Mesendoderm (in vitro differentiated cells): ENCODE measurements around the gene PSD2.
A peak's percentile ranks its signal among the peaks of the same experiment; 100 is the strongest.

Source experiments
- DNase-seq: peaks from one replicate; pipeline ENCODE4 v3.0.0; 2013
- H2AK5ac ChIP-seq: 2 replicates; pipeline ENCODE4 v1.6.1; 2013; ENCODE audit warnings: low read length, inconsistent platforms
- H2BK120ac ChIP-seq: 2 replicates; pipeline ENCODE4 v1.6.1; 2013; ENCODE audit warnings: low read depth, mild to moderate bottlenecking, low read length, moderate library complexity, mixed read lengths
- H2BK15ac ChIP-seq: replicated peaks from 2 replicates; pipeline ENCODE4 v1.6.1; 2013; ENCODE audit warnings: low read depth, mild to moderate bottlenecking, moderate library complexity
- H2BK5ac ChIP-seq: 2 replicates; pipeline ENCODE4 v1.6.1; 2013; ENCODE audit warnings: low read length, inconsistent platforms
- H3K18ac ChIP-seq: 2 replicates; pipeline ENCODE4 v1.6.1; 2013; ENCODE audit warnings: mild to moderate bottlenecking, low read length, mixed read lengths
- H3K23ac ChIP-seq: one replicate; pipeline ENCODE4 v1.6.1; 2013; ENCODE audit warnings: low read length
- H3K27ac ChIP-seq: 2 replicates; pipeline ENCODE4 v1.5.1; 2013; ENCODE audit warnings: low read depth, mild to moderate bottlenecking, inconsistent platforms, low read length, moderate library complexity
- H3K27me3 ChIP-seq: 2 replicates; pipeline ENCODE4 v1.6.1; 2013; ENCODE audit warnings: low read length, control low read depth, mild to moderate bottlenecking, inconsistent platforms; ENCODE audit not compliant: insufficient read depth, poor library complexity
- H3K36me3 ChIP-seq: 2 replicates; pipeline ENCODE4 v1.6.1; 2013; ENCODE audit warnings: low read length, inconsistent platforms; ENCODE audit not compliant: control insufficient read depth, insufficient read depth
- H3K4ac ChIP-seq: one replicate; pipeline ENCODE4 v1.6.1; 2013; ENCODE audit warnings: low read depth, mild to moderate bottlenecking, low read length, moderate library complexity
- H3K4me1 ChIP-seq: 2 replicates; pipeline ENCODE4 v1.6.1; 2013; ENCODE audit warnings: low read depth, low read length, inconsistent platforms; ENCODE audit not compliant: control insufficient read depth
- H3K4me2 ChIP-seq: 2 replicates; pipeline ENCODE4 v1.6.1; 2013; ENCODE audit warnings: low read length
- H3K4me3 ChIP-seq: 2 replicates; pipeline ENCODE4 v1.5.1; 2013; ENCODE audit warnings: mild to moderate bottlenecking, low read length
- H3K56ac ChIP-seq: one replicate; pipeline ENCODE4 v1.6.1; 2013; ENCODE audit warnings: low read length
- H3K79me1 ChIP-seq: 2 replicates; pipeline ENCODE4 v1.6.1; 2013; ENCODE audit warnings: low read length, inconsistent platforms
- H3K79me2 ChIP-seq: 2 replicates; pipeline ENCODE4 v1.6.1; 2013; ENCODE audit warnings: mild to moderate bottlenecking, low read length; ENCODE audit not compliant: control insufficient read depth, insufficient read depth
- H3K9ac ChIP-seq: 2 replicates; pipeline ENCODE4 v1.6.1; 2013; ENCODE audit warnings: low read length, inconsistent platforms
- H4K5ac ChIP-seq: one replicate; pipeline ENCODE4 v1.6.1; 2013; ENCODE audit warnings: low read length
- H4K8ac ChIP-seq: one replicate; pipeline ENCODE4 v1.6.1; 2013; ENCODE audit warnings: low read depth, mild to moderate bottlenecking, control low read depth, low read length, moderate library complexity
- WGBS: extraction: QIAGEN DNeasy Blood & Tissue Kit; methylation state at CpG from one replicate; pipeline ENCODE4 v1.1.7; 2013; ENCODE audit warnings: low lambda C conversion rate, missing lambda C conversion rate; ENCODE audit not compliant: insufficient coverage; ENCODE audit errors: extremely low coverage; 5-methylcytosine and 5-hydroxymethylcytosine counted together

Gene PSD2

GRCh38 chr5:139784488-139784887 lies 11.1 kb upstream of the PSD2 start:
- Histone ChIP-seq H3K9ac (no peak overlapping the region), H4K5ac (no peak overlapping the region), H4K8ac (no peak overlapping the region), H3K36me3 (no peaks in the 10 kb centered on the region), H3K27me3 (peaks cover 2% of the 10 kb centered on the region), H3K23ac (no peak overlapping the region), H3K79me1 (no peaks in the 10 kb centered on the region), H2AK5ac (no peak overlapping the region), H2BK5ac (no peak overlapping the region), H3K18ac (no peak overlapping the region), H3K56ac (no peak overlapping the region), H3K4me2 (no peak overlapping the region), H2BK15ac (no peak overlapping the region), H3K27ac (no peak overlapping the region), H3K4me1 (no peaks in the 10 kb centered on the region), H3K4me3 (no peak overlapping the region), H2BK120ac (no peak overlapping the region), H3K4ac (no peak overlapping the region), H3K79me2 (no peaks in the 10 kb centered on the region)
- WGBS = no CpG with 5 or more reads among the region's 3 CpGs
- DNase-seq = no peak

GRCh38 chr5:139787257-139787567 lies 8.4 kb upstream of the PSD2 start:
- H3K36me3 ChIP-seq = no peaks in the 10 kb centered on the region
- no peaks in the 10 kb centered on the region for H3K79me2 ChIP-seq
- no peak overlapping the region for H3K9ac ChIP-seq
- no peak overlapping the region for H3K4me3 ChIP-seq
- no peak overlapping the region for H4K5ac ChIP-seq
- no peak overlapping the region for H2BK5ac ChIP-seq
- H3K23ac ChIP-seq = no peak overlapping the region
- no peaks in the 10 kb centered on the region for H3K79me1 ChIP-seq
- no peaks in the 10 kb centered on the region for H3K4me1 ChIP-seq
- DNase-seq = no peak
- WGBS = no CpG with 5 or more reads among the region's 5 CpGs
- H3K27ac ChIP-seq = no peak overlapping the region
- no peak overlapping the region for H2BK15ac ChIP-seq
- H4K8ac ChIP-seq = no peak overlapping the region
- H3K56ac ChIP-seq = no peak overlapping the region
- no peak overlapping the region for H2BK120ac ChIP-seq
- H3K4ac ChIP-seq = no peak overlapping the region
- H3K4me2 ChIP-seq = no peak overlapping the region
- H3K27me3 ChIP-seq = peaks cover 2% of the 10 kb centered on the region
- no peak overlapping the region for H3K18ac ChIP-seq
- no peak overlapping the region for H2AK5ac ChIP-seq

GRCh38 chr5:139787568-139788293 lies 7.9 kb upstream of the PSD2 start:
- Histone ChIP-seq H3K4ac (no peak overlapping the region), H2BK120ac (no peak overlapping the region), H3K27me3 (peaks cover 2% of the 10 kb centered on the region), H2BK5ac (no peak overlapping the region), H4K8ac (no peak overlapping the region), H3K4me1 (no peaks in the 10 kb centered on the region), H3K18ac (peak overlapping the region; percentile 9), H3K4me3 (peak overlapping the region; percentile 67), H3K56ac (peak overlapping the region; percentile 89), H3K79me2 (no peaks in the 10 kb centered on the region), H3K23ac (no peak overlapping the region), H3K9ac (peak overlapping the region; percentile 79), H3K79me1 (no peaks in the 10 kb centered on the region), H3K36me3 (no peaks in the 10 kb centered on the region), H2BK15ac (no peak overlapping the region), H4K5ac (no peak overlapping the region), H3K4me2 (peak overlapping the region; percentile 100), H3K27ac (no peak overlapping the region), H2AK5ac (no peak overlapping the region)
- WGBS = no CpG with 5 or more reads among the region's 57 CpGs
- peak; percentile 85 for DNase-seq

GRCh38 chr5:139788294-139788910 lies 7.2 kb upstream of the PSD2 start:
- Histone ChIP-seq H3K56ac (peak overlapping the region; percentile 79), H3K79me1 (no peaks in the 10 kb centered on the region), H3K4me2 (peak overlapping the region; percentile 46), H3K23ac (peak overlapping the region; percentile 45), H3K18ac (no peak overlapping the region), H3K27me3 (peaks cover 5% of the 10 kb centered on the region), H3K4me1 (no peaks in the 10 kb centered on the region), H2BK15ac (no peak overlapping the region), H2BK120ac (no peak overlapping the region), H2BK5ac (no peak overlapping the region), H3K9ac (peak overlapping the region; percentile 44), H4K5ac (no peak overlapping the region), H2AK5ac (no peak overlapping the region), H3K27ac (no peak overlapping the region), H3K36me3 (no peaks in the 10 kb centered on the region), H3K79me2 (no peaks in the 10 kb centered on the region), H3K4me3 (no peak overlapping the region), H3K4ac (no peak overlapping the region), H4K8ac (no peak overlapping the region)
- no peak for DNase-seq
- no CpG with 5 or more reads among the region's 32 CpGs for WGBS

- Histone ChIP-seq H2BK15ac (no peak overlapping the region), H3K4me1 (no peaks in the 10 kb centered on the region), H3K18ac (no peak overlapping the region), H3K27ac (no peak overlapping the region), H2BK5ac (no peak overlapping the region), H3K4me3 (no peak overlapping the region), H3K23ac (no peak overlapping the region), H3K79me1 (no peaks in the 10 kb centered on the region), H3K79me2 (no peaks in the 10 kb centered on the region), H4K8ac (no peak overlapping the region), H3K27me3 (peaks cover 14% of the 10 kb centered on the region), H3K4ac (no peak overlapping the region), H4K5ac (no peak overlapping the region), H3K4me2 (no peak overlapping the region), H3K9ac (no peak overlapping the region), H2BK120ac (no peak overlapping the region), H3K56ac (no peak overlapping the region), H2AK5ac (no peak overlapping the region), H3K36me3 (no peaks in the 10 kb centered on the region)
- 100% methylated on average over 1 of the region's 12 CpGs for WGBS
- DNase-seq = no peak
Measured at GRCh38 chr5:139789116-139789844, 6.3 kb upstream of the PSD2 start.
